GM20000 (cell line): Measurements from ENCODE around the gene FEN1.

ENCODE experiments used
- DNase-seq: peaks from one replicate; pipeline ENCODE4 v3.0.0; 2012; ENCODE audit warnings: low spot score
- TF ChIP-seq, protein P1 (sequence below): IDR thresholded peaks from 2 replicates; pipeline ENCODE4 v1.5.1; 2012; ENCODE audit warnings: mild to moderate bottlenecking, control low read depth; ENCODE audit errors: extremely low read depth, missing control alignments

The FEN1 gene

DNA sequence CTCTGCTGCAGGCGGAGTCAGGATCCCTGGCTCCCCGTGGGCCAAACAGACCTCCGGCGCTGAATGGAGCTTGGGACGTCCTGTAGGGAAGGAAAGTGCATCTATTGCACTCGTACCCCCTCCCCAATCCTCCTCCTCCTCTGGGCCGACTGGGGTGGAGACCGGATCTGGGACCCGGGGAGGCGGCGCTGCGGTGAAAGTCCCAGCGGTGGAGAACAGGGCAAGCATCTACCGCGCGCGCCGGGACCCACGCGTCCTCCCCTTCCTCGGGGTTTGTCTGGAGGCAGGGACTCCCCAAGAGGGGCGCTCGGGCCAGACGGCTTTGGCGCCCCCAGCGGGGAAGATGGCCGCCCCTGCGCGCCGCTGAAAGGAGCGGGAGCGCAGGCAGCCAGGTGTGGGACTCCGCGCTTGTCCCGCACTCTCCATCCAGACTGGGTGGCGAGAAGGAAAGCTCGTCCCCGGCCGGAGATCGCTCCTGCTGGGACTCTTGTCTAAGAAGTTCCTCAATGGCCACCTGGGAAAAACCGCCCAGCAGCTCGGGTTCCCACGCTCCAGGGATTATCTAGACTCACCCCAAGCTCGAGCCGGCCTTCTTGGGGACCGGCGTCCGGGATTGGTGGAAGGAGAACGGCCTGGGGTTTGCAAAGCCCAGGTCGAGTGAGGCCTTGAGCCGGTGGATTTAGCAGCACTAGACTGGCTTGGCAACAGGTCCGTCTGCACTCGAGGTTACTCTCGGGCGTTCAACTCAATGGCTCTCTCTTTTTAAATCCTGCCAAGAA lies 36.1 kb downstream of the FEN1 start:
- TF ChIP-seq, protein P1, sequence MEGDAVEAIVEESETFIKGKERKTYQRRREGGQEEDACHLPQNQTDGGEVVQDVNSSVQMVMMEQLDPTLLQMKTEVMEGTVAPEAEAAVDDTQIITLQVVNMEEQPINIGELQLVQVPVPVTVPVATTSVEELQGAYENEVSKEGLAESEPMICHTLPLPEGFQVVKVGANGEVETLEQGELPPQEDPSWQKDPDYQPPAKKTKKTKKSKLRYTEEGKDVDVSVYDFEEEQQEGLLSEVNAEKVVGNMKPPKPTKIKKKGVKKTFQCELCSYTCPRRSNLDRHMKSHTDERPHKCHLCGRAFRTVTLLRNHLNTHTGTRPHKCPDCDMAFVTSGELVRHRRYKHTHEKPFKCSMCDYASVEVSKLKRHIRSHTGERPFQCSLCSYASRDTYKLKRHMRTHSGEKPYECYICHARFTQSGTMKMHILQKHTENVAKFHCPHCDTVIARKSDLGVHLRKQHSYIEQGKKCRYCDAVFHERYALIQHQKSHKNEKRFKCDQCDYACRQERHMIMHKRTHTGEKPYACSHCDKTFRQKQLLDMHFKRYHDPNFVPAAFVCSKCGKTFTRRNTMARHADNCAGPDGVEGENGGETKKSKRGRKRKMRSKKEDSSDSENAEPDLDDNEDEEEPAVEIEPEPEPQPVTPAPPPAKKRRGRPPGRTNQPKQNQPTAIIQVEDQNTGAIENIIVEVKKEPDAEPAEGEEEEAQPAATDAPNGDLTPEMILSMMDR = peak; percentile 73
- DNase-seq = peak; percentile 79

DNA sequence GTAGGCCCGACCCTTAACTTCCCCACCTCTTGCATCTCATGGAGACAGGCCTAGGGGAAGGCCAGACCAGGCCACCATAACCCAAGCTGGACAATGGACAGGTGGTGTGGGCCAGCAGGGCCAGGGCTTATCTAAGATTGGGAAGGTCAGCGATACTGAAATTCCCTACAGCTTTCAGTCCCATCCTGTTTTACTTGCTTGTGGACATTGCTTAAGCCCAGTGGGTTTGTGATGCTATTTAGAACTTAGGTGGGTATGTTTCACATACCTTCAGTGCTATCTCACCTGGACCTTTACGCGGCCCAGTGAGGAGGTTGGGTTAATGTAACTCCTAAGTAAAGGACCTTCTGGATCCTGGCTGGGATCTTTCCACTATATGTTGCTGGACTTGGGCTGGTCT lies 37.1 kb downstream of the FEN1 start:
- DNase-seq = no peak

GRCh38 chr11:61830237-61831105 lies 37.8 kb downstream of the FEN1 start:
- TF ChIP-seq, protein P1 = no peak
- DNase-seq = no peak

More for the DNA sequence above, 37.1 kb downstream of the FEN1 start:
- TF ChIP-seq, protein P1 = no peak

DNA sequence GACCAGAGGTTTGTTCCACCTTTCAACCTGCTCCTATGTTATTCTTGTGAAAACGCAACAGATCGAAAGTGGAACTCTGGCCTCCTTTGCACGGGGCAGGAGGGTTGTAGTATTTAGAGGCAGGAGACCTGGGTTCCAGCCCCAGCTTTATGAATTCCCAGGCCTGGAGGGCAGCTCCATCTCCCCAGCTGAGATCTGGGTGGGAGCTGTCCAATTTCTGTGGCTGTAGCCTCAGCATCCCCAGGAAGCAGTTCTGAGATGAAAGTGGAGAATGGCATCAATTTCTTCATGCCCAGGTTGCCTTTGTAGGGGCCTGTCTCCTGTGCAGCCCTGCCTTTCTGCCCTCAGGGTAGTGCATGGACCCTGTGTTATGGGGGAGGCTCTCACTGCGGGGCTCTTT lies 39.5 kb downstream of the FEN1 start:
- no peak for DNase-seq

GRCh38 chr11:61832754-61833153 lies 40.0 kb downstream of the FEN1 start:
- TF ChIP-seq, protein P1 = no peak
- no peak for DNase-seq

More for the DNA sequence above, 39.5 kb downstream of the FEN1 start:
- TF ChIP-seq, protein P1 = no peak

DNA sequence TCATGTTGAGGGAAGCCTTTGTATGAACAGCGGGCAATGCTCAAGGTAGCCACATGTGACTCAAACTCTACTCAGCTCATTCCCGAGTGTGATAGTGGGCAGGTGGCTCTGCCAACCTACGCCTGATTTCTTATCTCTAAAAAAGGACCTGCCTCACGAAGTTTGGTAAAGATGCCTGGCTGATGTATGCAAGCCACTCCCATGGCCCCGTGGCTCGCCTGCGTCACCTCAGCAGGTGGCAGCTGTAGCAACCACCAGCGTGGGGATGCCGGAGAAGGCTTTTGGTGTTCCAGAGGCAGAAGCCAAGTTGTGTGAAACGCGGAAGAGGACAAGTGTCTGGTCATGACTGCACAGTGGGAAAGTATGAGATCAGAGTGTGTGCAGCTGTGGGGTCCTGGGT lies 40.8 kb downstream of the FEN1 start:
- no peak for DNase-seq
- TF ChIP-seq, protein P1 = no peak

DNA sequence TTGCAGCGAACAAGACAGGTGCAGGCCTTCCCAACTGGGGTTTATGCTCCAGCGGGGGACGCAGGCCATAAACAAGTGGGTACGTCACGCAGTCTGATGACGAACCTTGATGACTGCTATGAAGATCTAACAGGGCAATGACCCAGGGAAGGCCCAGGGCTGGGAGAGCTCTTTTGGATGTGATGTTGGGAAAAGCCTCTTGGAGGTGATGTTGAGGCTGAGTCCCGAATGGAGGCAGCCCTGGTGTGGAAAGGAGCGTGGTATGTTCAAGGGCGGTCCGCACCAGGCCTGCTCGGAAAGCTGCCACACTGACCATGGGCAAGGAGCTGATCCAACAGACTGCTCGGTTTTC lies 41.2 kb downstream of the FEN1 start:
- TF ChIP-seq, protein P1 = no peak
- no peak for DNase-seq
